HEK293 (cell line): Measurements from ENCODE around the gene DCHS2.

Experiments used
- FEZF1 ChIP-seq: fragments of 450-650 bp; formaldehyde crosslinking; IDR thresholded peaks from 2 replicates; pipeline ENCODE4 v1.5.1; 2016; ENCODE audit warnings: missing biosample characterization, missing genetic modification characterization
- KLF7 ChIP-seq: fragments of 450-650 bp; formaldehyde crosslinking; IDR thresholded peaks from 2 replicates; pipeline ENCODE4 v1.5.1; 2016; ENCODE audit warnings: missing biosample characterization, missing genetic modification characterization, borderline replicate concordance
- MZF1 ChIP-seq: fragments of 450-650 bp; formaldehyde crosslinking; IDR thresholded peaks from 2 replicates; pipeline ENCODE4 v1.5.1; 2017; ENCODE audit warnings: missing biosample characterization, missing genetic modification characterization, borderline replicate concordance
- SCRT2 ChIP-seq: fragments of 450-650 bp; formaldehyde crosslinking; IDR thresholded peaks from 2 replicates; pipeline ENCODE4 v1.5.1; 2016; ENCODE audit warnings: missing biosample characterization, missing genetic modification characterization
- ZBTB8A ChIP-seq: fragments of 450-650 bp; formaldehyde crosslinking; IDR thresholded peaks from 2 replicates; pipeline ENCODE4 v1.5.1; 2016; ENCODE audit warnings: missing biosample characterization, missing genetic modification characterization
- ZNF121 ChIP-seq: fragments of 450-650 bp; formaldehyde crosslinking; IDR thresholded peaks from 2 replicates; pipeline ENCODE4 v1.5.1; 2016; ENCODE audit warnings: missing biosample characterization, missing genetic modification characterization
- ZNF146 ChIP-seq: fragments of 450-650 bp; formaldehyde crosslinking; IDR thresholded peaks from 2 replicates; pipeline ENCODE4 v1.5.1; 2016; ENCODE audit warnings: missing biosample characterization, missing genetic modification characterization
- ZNF157 ChIP-seq: fragments of 450-650 bp; formaldehyde crosslinking; IDR thresholded peaks from 2 replicates; pipeline ENCODE4 v1.5.1; 2016; ENCODE audit warnings: missing biosample characterization, missing genetic modification characterization
- ZNF324 ChIP-seq: fragments of 450-650 bp; formaldehyde crosslinking; IDR thresholded peaks from 2 replicates; pipeline ENCODE4 v1.5.1; 2016; ENCODE audit warnings: missing biosample characterization, missing genetic modification characterization
- ZNF416 ChIP-seq: fragments of 450-650 bp; formaldehyde crosslinking; IDR thresholded peaks from 2 replicates; pipeline ENCODE4 v1.5.1; 2016; ENCODE audit warnings: missing biosample characterization, missing genetic modification characterization
- ZNF473 ChIP-seq: fragments of 450-650 bp; formaldehyde crosslinking; IDR thresholded peaks from 2 replicates; pipeline ENCODE4 v1.5.1; 2017; ENCODE audit warnings: missing biosample characterization, missing genetic modification characterization
- ZNF501 ChIP-seq: fragments of 450-650 bp; formaldehyde crosslinking; IDR thresholded peaks from 2 replicates; pipeline ENCODE4 v1.5.1; 2016; ENCODE audit warnings: missing biosample characterization, missing genetic modification characterization
- ZNF571 ChIP-seq: fragments of 450-650 bp; formaldehyde crosslinking; IDR thresholded peaks from 2 replicates; pipeline ENCODE4 v1.5.0; 2017; ENCODE audit warnings: missing biosample characterization, missing genetic modification characterization
- ZNF777 ChIP-seq: fragments of 450-650 bp; formaldehyde crosslinking; IDR thresholded peaks from 2 replicates; pipeline ENCODE4 v1.5.1; 2017; ENCODE audit warnings: missing biosample characterization, missing genetic modification characterization, borderline replicate concordance
- TF ChIP-seq, protein P1 (sequence below): fragments of 450-650 bp; formaldehyde crosslinking; conservative IDR thresholded peaks from 2 replicates; pipeline ENCODE4 v1.5.1; 2016; ENCODE audit warnings: low read depth, missing biosample characterization, missing genetic modification characterization
- TF ChIP-seq, protein P2 (sequence below): fragments of 450-650 bp; formaldehyde crosslinking; IDR thresholded peaks from 2 replicates; pipeline ENCODE4 v1.5.0; 2017; ENCODE audit warnings: missing biosample characterization, missing genetic modification characterization, borderline replicate concordance
- TF ChIP-seq, protein P3 (sequence below): fragments of 450-650 bp; formaldehyde crosslinking; IDR thresholded peaks from 2 replicates; pipeline ENCODE4 v1.5.1; 2016; ENCODE audit warnings: missing biosample characterization, missing genetic modification characterization
- TF ChIP-seq, protein P4 (sequence below): fragments of 450-650 bp; formaldehyde crosslinking; IDR thresholded peaks from 2 replicates; pipeline ENCODE4 v1.5.1; 2016; ENCODE audit warnings: missing biosample characterization, missing genetic modification characterization, borderline replicate concordance
- TF ChIP-seq, protein P5 (sequence below): fragments of 450-650 bp; formaldehyde crosslinking; IDR thresholded peaks from 2 replicates; pipeline ENCODE4 v1.5.1; 2016; ENCODE audit warnings: missing biosample characterization, missing genetic modification characterization, low read depth
- TF ChIP-seq, protein P6 (sequence below): fragments of 450-650 bp; formaldehyde crosslinking; IDR thresholded peaks from 2 replicates; pipeline ENCODE4 v1.5.1; 2016; ENCODE audit warnings: missing biosample characterization, missing genetic modification characterization
- TF ChIP-seq, protein P7 (sequence below): fragments of 450-650 bp; formaldehyde crosslinking; IDR thresholded peaks from 2 replicates; pipeline ENCODE4 v1.5.1; 2016; ENCODE audit warnings: missing biosample characterization, missing genetic modification characterization
- TF ChIP-seq, protein P8 (sequence below): fragments of 450-650 bp; formaldehyde crosslinking; IDR thresholded peaks from 2 replicates; pipeline ENCODE4 v1.5.1; 2016; ENCODE audit warnings: missing biosample characterization, missing genetic modification characterization

Gene DCHS2

DNA sequence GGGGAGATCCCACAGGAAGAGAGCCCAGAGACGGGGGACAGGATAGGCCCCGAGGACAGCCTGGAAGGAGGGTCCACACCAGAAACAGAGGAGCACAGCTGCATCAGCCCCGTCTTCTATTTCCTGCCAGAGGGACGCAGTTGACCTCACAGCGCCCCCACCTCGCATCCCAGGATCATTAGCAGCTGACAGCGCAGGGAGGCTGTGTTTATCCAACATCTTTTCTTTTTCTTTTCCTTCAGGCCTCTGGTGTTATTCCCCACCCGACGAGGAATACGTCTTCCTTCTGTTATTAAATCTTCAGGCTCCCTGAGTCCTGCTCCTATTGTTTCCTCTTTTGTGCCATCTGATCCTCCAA is 75.4 kb downstream of the DCHS2 start (continued):
- TF ChIP-seq, protein P1, sequence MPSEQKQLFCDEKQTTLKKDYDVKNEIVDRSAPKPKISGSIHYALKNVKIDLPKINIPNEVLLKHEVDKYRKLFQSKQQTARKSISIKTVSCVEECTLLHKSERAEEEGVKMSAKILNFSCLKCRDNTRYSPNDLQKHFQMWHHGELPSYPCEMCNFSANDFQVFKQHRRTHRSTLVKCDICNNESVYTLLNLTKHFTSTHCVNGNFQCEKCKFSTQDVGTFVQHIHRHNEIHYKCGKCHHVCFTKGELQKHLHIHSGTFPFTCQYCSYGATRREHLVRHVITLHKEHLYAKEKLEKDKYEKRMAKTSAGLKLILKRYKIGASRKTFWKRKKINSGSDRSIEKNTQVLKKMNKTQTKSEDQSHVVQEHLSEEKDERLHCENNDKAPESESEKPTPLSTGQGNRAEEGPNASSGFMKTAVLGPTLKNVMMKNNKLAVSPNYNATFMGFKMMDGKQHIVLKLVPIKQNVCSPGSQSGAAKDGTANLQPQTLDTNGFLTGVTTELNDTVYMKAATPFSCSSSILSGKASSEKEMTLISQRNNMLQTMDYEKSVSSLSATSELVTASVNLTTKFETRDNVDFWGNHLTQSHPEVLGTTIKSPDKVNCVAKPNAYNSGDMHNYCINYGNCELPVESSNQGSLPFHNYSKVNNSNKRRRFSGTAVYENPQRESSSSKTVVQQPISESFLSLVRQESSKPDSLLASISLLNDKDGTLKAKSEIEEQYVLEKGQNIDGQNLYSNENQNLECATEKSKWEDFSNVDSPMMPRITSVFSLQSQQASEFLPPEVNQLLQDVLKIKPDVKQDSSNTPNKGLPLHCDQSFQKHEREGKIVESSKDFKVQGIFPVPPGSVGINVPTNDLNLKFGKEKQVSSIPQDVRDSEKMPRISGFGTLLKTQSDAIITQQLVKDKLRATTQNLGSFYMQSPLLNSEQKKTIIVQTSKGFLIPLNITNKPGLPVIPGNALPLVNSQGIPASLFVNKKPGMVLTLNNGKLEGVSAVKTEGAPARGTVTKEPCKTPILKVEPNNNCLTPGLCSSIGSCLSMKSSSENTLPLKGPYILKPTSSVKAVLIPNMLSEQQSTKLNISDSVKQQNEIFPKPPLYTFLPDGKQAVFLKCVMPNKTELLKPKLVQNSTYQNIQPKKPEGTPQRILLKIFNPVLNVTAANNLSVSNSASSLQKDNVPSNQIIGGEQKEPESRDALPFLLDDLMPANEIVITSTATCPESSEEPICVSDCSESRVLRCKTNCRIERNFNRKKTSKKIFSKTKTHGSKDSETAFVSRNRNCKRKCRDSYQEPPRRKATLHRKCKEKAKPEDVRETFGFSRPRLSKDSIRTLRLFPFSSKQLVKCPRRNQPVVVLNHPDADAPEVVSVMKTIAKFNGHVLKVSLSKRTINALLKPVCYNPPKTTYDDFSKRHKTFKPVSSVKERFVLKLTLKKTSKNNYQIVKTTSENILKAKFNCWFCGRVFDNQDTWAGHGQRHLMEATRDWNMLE (tag by site-specific recombination): no peak
- TF ChIP-seq, protein P2, sequence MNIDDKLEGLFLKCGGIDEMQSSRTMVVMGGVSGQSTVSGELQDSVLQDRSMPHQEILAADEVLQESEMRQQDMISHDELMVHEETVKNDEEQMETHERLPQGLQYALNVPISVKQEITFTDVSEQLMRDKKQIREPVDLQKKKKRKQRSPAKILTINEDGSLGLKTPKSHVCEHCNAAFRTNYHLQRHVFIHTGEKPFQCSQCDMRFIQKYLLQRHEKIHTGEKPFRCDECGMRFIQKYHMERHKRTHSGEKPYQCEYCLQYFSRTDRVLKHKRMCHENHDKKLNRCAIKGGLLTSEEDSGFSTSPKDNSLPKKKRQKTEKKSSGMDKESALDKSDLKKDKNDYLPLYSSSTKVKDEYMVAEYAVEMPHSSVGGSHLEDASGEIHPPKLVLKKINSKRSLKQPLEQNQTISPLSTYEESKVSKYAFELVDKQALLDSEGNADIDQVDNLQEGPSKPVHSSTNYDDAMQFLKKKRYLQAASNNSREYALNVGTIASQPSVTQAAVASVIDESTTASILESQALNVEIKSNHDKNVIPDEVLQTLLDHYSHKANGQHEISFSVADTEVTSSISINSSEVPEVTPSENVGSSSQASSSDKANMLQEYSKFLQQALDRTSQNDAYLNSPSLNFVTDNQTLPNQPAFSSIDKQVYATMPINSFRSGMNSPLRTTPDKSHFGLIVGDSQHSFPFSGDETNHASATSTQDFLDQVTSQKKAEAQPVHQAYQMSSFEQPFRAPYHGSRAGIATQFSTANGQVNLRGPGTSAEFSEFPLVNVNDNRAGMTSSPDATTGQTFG (tag by site-specific recombination): no peak
- TF ChIP-seq ZNF501 (tag by site-specific recombination): no peak
- no peak for TF ChIP-seq ZNF416 (tag by site-specific recombination)
- TF ChIP-seq, protein P3, sequence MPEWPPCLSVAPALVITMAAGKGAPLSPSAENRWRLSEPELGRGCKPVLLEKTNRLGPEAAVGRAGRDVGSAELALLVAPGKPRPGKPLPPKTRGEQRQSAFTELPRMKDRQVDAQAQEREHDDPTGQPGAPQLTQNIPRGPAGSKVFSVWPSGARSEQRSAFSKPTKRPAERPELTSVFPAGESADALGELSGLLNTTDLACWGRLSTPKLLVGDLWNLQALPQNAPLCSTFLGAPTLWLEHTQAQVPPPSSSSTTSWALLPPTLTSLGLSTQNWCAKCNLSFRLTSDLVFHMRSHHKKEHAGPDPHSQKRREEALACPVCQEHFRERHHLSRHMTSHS (tag by site-specific recombination): no peak
- no peak for TF ChIP-seq ZNF146 (tag by site-specific recombination)
- TF ChIP-seq, protein P4, sequence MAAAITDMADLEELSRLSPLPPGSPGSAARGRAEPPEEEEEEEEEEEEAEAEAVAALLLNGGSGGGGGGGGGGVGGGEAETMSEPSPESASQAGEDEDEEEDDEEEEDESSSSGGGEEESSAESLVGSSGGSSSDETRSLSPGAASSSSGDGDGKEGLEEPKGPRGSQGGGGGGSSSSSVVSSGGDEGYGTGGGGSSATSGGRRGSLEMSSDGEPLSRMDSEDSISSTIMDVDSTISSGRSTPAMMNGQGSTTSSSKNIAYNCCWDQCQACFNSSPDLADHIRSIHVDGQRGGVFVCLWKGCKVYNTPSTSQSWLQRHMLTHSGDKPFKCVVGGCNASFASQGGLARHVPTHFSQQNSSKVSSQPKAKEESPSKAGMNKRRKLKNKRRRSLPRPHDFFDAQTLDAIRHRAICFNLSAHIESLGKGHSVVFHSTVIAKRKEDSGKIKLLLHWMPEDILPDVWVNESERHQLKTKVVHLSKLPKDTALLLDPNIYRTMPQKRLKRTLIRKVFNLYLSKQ (tag by site-specific recombination): no peak
- no peak for TF ChIP-seq ZNF777
- TF ChIP-seq ZNF324: no peak
- TF ChIP-seq, protein P5, sequence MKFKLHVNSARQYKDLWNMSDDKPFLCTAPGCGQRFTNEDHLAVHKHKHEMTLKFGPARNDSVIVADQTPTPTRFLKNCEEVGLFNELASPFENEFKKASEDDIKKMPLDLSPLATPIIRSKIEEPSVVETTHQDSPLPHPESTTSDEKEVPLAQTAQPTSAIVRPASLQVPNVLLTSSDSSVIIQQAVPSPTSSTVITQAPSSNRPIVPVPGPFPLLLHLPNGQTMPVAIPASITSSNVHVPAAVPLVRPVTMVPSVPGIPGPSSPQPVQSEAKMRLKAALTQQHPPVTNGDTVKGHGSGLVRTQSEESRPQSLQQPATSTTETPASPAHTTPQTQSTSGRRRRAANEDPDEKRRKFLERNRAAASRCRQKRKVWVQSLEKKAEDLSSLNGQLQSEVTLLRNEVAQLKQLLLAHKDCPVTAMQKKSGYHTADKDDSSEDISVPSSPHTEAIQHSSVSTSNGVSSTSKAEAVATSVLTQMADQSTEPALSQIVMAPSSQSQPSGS (tag by site-specific recombination): no peak
- TF ChIP-seq MZF1: no peak
- no peak for TF ChIP-seq FEZF1
- TF ChIP-seq, protein P6, sequence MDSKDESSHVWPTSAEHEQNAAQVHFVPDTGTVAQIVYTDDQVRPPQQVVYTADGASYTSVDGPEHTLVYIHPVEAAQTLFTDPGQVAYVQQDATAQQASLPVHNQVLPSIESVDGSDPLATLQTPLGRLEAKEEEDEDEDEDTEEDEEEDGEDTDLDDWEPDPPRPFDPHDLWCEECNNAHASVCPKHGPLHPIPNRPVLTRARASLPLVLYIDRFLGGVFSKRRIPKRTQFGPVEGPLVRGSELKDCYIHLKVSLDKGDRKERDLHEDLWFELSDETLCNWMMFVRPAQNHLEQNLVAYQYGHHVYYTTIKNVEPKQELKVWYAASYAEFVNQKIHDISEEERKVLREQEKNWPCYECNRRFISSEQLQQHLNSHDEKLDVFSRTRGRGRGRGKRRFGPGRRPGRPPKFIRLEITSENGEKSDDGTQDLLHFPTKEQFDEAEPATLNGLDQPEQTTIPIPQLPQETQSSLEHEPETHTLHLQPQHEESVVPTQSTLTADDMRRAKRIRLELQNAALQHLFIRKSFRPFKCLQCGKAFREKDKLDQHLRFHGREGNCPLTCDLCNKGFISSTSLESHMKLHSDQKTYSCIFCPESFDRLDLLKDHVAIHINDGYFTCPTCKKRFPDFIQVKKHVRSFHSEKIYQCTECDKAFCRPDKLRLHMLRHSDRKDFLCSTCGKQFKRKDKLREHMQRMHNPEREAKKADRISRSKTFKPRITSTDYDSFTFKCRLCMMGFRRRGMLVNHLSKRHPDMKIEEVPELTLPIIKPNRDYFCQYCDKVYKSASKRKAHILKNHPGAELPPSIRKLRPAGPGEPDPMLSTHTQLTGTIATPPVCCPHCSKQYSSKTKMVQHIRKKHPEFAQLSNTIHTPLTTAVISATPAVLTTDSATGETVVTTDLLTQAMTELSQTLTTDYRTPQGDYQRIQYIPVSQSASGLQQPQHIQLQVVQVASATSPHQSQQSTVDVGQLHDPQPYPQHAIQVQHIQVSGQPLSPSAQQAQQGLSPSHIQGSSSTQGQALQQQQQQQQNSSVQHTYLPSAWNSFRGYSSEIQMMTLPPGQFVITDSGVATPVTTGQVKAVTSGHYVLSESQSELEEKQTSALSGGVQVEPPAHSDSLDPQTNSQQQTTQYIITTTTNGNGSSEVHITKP (tag by site-specific recombination): 0 out of 2 replicates have a peak, but pooled peaks have one; percentile 24
- TF ChIP-seq SCRT2: no peak
- no peak for TF ChIP-seq ZNF157 (tag by site-specific recombination)
- TF ChIP-seq ZNF121 (tag by site-specific recombination): no peak
- no peak for TF ChIP-seq ZNF571 (tag by site-specific recombination)
- no peak for TF ChIP-seq ZNF473 (tag by site-specific recombination)
- no peak for TF ChIP-seq ZBTB8A (tag by site-specific recombination)
- TF ChIP-seq, protein P7, sequence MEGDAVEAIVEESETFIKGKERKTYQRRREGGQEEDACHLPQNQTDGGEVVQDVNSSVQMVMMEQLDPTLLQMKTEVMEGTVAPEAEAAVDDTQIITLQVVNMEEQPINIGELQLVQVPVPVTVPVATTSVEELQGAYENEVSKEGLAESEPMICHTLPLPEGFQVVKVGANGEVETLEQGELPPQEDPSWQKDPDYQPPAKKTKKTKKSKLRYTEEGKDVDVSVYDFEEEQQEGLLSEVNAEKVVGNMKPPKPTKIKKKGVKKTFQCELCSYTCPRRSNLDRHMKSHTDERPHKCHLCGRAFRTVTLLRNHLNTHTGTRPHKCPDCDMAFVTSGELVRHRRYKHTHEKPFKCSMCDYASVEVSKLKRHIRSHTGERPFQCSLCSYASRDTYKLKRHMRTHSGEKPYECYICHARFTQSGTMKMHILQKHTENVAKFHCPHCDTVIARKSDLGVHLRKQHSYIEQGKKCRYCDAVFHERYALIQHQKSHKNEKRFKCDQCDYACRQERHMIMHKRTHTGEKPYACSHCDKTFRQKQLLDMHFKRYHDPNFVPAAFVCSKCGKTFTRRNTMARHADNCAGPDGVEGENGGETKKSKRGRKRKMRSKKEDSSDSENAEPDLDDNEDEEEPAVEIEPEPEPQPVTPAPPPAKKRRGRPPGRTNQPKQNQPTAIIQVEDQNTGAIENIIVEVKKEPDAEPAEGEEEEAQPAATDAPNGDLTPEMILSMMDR (tag by site-specific recombination): peak; percentile 73
- TF ChIP-seq KLF7 (tag by site-specific recombination): no peak
- TF ChIP-seq, protein P8, sequence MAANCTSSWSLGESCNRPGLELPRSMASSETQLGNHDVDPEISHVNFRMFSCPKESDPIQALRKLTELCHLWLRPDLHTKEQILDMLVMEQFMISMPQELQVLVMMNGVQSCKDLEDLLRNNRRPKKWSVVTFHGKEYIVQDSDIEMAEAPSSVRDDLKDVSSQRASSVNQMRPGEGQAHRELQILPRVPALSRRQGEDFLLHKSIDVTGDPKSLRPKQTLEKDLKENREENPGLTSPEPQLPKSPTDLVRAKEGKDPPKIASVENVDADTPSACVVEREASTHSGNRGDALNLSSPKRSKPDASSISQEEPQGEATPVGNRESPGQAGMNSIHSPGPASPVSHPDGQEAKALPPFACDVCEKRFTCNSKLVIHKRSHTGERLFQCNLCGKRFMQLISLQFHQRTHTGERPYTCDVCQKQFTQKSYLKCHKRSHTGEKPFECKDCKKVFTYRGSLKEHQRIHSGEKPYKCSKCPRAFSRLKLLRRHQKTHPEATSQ (tag by site-specific recombination): no peak
